ENCODE data around the gene NTN3. TPM values are rescaled to one million over a fixed set of nuclear protein-coding genes. Genes with fewer than 3 reads are reported as not detected.
A peak's percentile ranks its signal among the peaks of the same experiment; 100 is the strongest.

Gene NTN3
- total and polyA plus RNA-seq, 2 of the 8 experiments (the other 6 are each of a cell fraction or from before 2014, with no cell fraction given), result 0.30 to 0.34 TPM

DNA sequence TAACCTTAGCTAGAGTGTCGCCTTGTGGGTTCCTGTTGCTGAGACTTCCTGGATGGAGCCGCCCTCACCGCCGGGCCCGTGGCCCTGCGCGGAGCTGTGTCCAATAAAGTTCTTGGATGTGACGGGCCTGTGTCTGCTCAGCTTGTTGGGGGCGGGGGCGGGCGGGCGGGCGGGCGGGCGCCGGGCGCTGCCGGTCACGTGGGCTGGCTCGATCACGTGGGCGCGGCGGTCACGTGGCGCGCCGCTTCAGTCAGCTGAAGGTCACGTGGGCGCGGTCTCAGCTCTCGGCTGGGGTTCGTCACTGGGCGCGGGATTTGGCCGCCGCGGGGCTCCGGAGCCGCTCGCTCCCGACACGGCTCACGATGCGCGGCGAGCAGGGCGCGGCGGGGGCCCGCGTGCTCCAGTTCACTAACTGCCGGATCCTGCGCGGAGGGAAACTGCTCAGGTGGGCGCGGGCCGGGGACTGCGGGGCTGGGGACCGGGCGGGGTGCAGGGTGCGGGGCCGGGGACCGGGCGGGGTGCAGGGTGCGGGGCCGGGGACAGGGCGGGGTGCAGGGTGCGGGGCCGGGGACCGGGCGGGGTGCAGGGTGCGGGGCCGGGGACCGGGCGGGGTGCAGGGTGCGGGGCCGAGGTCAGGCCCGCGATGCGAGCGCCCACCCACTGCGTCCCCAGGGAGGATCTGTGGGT is 49.1 kb downstream of the NTN3 start, which contains the start of gene AMDHD2:
Gene AMDHD2 (plus strand): TSS at position 275 of the 687 bp plus-strand sequence. CDS start 88 bp downstream, at position 363.
- H2BK12ac ChIP-seq (ENCODE audit: low read depth, low read length), result no peak within 1 kb of the TSS
- peaks cover 2 to 15% (median 5%) of the 10 kb centered on the region in 4 experiments; a peak in 5 of 8 replicates for H3K36me3 ChIP-seq (ENCODE audit: control insufficient read depth in 2 of 4, insufficient read depth in 4 of 4, low read length in 3 of 4)
- FAIRE-seq (no peak), DNase-seq (ENCODE audit: low read depth in 1 of 2, low spot score in 2 of 2) (peak in 1 of 2 experiments; percentile 92)
- peak within 1 kb of the TSS; percentile 45 to 87 (median 80) for H3K4me3 ChIP-seq (ENCODE audit: extremely low read depth in 1 of 4, insufficient read depth in 2 of 4, low read depth in 3 of 4, low read length in 4 of 4)
- no peak within 1 kb of the TSS for H4K5ac ChIP-seq (ENCODE audit: insufficient read length, low read depth, low read length)
- no peak within 1 kb of the TSS for H2AFZ ChIP-seq (ENCODE audit: low read length)
- peak within 1 kb of the TSS; percentile 90 for H3K4me2 ChIP-seq (ENCODE audit: insufficient read depth in 1 of 2, low read depth in 2 of 2, low read length in 2 of 2)
- WGBS, 2 experiments (ENCODE audit: extremely low coverage in 1 of 2, insufficient coverage in 1 of 2, insufficient read length in 1 of 2, insufficient replicate concordance in 2 of 2, low coverage in 1 of 2, low lambda C conversion rate in 2 of 2, missing lambda C conversion rate in 1 of 2), result 9% methylated on average over 22 of the region's 83 CpGs; no CpG with 5 or more reads in 1 of the 2 experiments
- H3K27ac ChIP-seq (ENCODE audit: low read depth, low read length), result no peak within 1 kb of the TSS
- peaks cover 0 to 16% (median 2%) of the 10 kb centered on the region in 4 experiments; a peak in 5 of 7 replicates for H3K4me1 ChIP-seq (replicated peaks in 1 of 4; ENCODE audit: control insufficient read depth in 3 of 4, insufficient read depth in 4 of 4, low read length in 3 of 4)
- no peak within 1 kb of the TSS for H3K14ac ChIP-seq (ENCODE audit: insufficient read length)
- H2BK5ac ChIP-seq (ENCODE audit: low read depth, low read length), result no peak within 1 kb of the TSS
- H2BK20ac ChIP-seq (ENCODE audit: low read length), result no peak within 1 kb of the TSS
- no peak within 1 kb of the TSS; the same call in 1 of the 2 replicates for H3K18ac ChIP-seq (ENCODE audit: extremely low read depth, low read length)
- no peak within 1 kb of the TSS for H3K56ac ChIP-seq (replicated peaks; ENCODE audit: insufficient read length, low read depth, low read length)
- H2BK120ac ChIP-seq (replicated peaks; ENCODE audit: low read depth, low read length), result no peak within 1 kb of the TSS
- no peak within 1 kb of the TSS for H3K23ac ChIP-seq (ENCODE audit: insufficient read length)
- no peak within 1 kb of the TSS for H2AK5ac ChIP-seq (ENCODE audit: low read depth, low read length)
- POLR2A ChIA-PET (ENCODE audit: partially characterized antibody), result interaction anchor here (0.6 to 7.6 kb wide), 18 partner anchors 9 to 295 kb away, joined by 3 to 108 read pairs (median 4); partner anchors contain the start of genes CEMP1, ECI1, NTN3 and PDPK1
- peaks cover 18 to 48% of the 10 kb centered on the region in 2 experiments for H3K79me2 ChIP-seq (ENCODE audit: control insufficient read depth in 1 of 2, insufficient read depth in 2 of 2, low read length in 2 of 2)
- peaks cover 5% of the 10 kb centered on the region; the same call in 1 of the 2 replicates for H3K23me2 ChIP-seq (ENCODE audit: low read depth, low read length)
- peak within 1 kb of the TSS; percentile 98 for H4K8ac ChIP-seq (ENCODE audit: extremely low read depth, insufficient read depth, low read length)
- peaks cover 26% of the 10 kb centered on the region for H3K79me1 ChIP-seq (ENCODE audit: low read depth, low read length)
- no peaks in the 10 kb centered on the region for H3K9me3 ChIP-seq (ENCODE audit: insufficient read depth in 2 of 2, low read depth in 1 of 2, low read length in 1 of 2)
- CTCF ChIA-PET (ENCODE audit: partially characterized antibody), result interaction anchor here (0.7 to 1.2 kb wide), 5 partner anchors 8 to 24 kb away, joined by 3 to 5 read pairs (median 3); partner anchors contain the start of gene CEMP1
- H4K20me1 ChIP-seq (replicated peaks in 1 of 2; ENCODE audit: control insufficient read depth in 1 of 2, insufficient read depth in 2 of 2, low read length in 2 of 2), result peaks cover 24 to 32% of the 10 kb centered on the region in 2 experiments
- no peak within 1 kb of the TSS for H2BK15ac ChIP-seq (ENCODE audit: low read length)
- H4K91ac ChIP-seq (replicated peaks; ENCODE audit: insufficient read length, low read length), result no peak within 1 kb of the TSS
- H3K9ac ChIP-seq (replicated peaks in 1 of 4; ENCODE audit: extremely low read depth in 1 of 4, low read depth in 3 of 4, low read length in 3 of 4), result peak within 1 kb of the TSS; percentile 76 to 92 (median 82)
- no peak within 1 kb of the TSS for H3K4ac ChIP-seq (replicated peaks; ENCODE audit: insufficient read length, low read depth, low read length)
- H3K27me3 ChIP-seq (replicated peaks in 1 of 4; ENCODE audit: control insufficient read depth in 3 of 4, extremely low read depth in 1 of 4, insufficient read depth in 3 of 4, low read length in 3 of 4), result no peaks in the 10 kb centered on the region
- TF ChIP-seq BRCA1 (IDR thresholded peaks at IDR 0.05; ENCODE audit: low read depth, low read length) (peak; percentile 27; the same call in 1 of the 2 replicates), GABPA (IDR thresholded peaks at IDR 0.05; ENCODE audit: borderline replicate concordance, insufficient read depth, low read length) (peak; percentile 53; the same call in 1 of the 2 replicates), POLR2AphosphoS5 (IDR thresholded peaks at IDR 0.05; ENCODE audit: low read depth, low read length) (peak; percentile 95), MAX (IDR thresholded peaks at IDR 0.05) (peak; percentile 96), MAFK (IDR thresholded peaks at IDR 0.05; ENCODE audit: low read depth, low read length) (no peak), KDM1A (IDR thresholded peaks at IDR 0.05; ENCODE audit: borderline replicate concordance, low read length) (no peak), SRF (IDR thresholded peaks at IDR 0.05; ENCODE audit: low read depth, low read length) (no peak), JUN (IDR thresholded peaks at IDR 0.05; ENCODE audit: low read depth, low read length) (no peak), POU5F1 (IDR thresholded peaks at IDR 0.05; ENCODE audit: low read depth, low read length) (no peak), TEAD4 (IDR thresholded peaks at IDR 0.05; ENCODE audit: low read depth, low read length) (no peak)
- TF ChIP-seq, protein P1, sequence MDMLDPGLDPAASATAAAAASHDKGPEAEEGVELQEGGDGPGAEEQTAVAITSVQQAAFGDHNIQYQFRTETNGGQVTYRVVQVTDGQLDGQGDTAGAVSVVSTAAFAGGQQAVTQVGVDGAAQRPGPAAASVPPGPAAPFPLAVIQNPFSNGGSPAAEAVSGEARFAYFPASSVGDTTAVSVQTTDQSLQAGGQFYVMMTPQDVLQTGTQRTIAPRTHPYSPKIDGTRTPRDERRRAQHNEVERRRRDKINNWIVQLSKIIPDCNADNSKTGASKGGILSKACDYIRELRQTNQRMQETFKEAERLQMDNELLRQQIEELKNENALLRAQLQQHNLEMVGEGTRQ (IDR thresholded peaks at IDR 0.05; ENCODE audit: low read length), result peak; percentile 100
